COLO829 (cell line): Measurements from ENCODE around the gene SELENOW.
"Not testable (repeated sequence)": the region's sequence is repeated elsewhere in the genome, so short reads cannot be mapped to it uniquely, and the experiment has no call there.

ENCODE experiments used
- DNase-seq: peaks from one replicate; pipeline ENCODE4 v3.0.0; 2012; ENCODE audit warnings: low spot score

Gene SELENOW

DNA sequence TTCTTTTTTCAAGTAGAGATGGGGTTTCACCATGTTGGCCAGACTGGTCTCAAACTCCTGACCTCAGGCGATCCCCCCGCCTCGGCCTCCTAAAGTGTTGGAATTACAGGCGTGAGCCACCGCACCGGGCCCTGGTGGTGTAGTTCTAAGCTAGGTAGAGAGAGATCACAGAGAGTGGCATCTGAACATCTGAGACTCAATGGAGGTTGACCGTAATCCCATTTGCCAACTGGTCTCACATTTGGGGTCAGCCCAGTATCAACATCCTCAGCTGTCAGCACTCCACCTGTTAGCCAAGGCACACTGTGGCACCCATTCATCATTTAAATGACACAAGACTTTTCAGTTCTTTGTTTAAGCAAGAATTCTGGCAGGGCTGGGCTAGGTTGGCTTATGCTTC is 8.1 kb downstream of the SELENOW start:
- no peak for DNase-seq

DNA sequence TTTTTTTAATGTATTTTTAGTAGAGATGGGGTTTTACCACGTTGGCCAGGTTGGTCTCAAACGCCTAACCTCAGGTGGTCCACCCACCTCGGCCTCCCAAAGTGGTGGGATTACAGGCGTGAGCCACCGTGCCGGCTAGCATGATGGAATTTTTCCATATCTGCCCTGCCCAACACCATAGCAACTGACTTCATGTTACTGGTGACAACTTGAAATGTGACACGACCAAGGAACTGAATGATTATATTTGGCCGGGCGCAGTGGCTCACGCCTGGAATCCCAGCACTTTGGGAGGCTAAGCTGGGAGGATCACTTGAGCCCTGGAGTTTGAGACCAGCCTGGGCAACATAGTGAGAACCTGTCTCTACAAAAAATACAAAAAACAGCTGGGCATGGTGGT is 8.8 kb downstream of the SELENOW start:
- not testable (repeated sequence) for DNase-seq

DNA sequence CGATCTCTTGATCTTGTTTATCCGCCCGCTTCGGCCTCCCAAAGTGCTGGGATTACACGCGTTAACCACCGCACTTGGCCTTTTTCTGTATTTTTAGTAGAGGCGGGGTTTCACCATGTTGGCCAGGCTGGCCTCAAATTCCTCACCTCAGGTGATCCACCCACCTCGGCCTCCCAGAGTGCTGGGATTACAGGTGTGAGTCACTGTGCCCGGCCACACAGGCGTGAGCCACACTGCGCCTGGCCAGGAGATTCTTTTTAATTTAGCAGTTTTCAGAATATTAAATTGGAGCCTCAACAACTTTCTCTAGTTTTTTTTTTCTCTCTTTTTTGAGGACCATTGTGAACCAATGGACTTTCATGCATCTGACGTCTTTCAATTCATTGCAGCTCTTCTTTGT is 11.3 kb downstream of the SELENOW start:
- DNase-seq = not testable (repeated sequence)

DNA sequence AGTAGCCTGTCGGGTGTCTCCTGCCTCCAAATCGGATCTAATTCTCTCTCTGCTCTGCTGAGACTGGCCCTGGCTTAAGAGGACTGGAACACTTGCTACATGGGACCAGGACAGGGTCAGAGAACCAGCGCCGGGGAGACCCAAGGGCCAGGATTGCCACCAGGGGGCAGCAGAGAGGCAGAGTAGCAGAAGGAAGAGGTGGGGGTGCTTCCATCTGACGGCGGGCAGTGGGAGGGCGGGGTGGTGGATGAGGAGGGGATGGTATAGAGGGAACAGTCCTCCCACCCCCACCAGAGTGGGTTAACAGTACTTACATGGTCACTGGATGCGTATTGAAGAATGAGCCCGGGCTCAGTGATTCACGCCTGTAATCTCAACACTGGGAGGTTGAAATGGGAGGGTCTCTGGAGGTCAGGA is 11.9 kb downstream of the SELENOW start:
- DNase-seq = peak; percentile 75

DNA sequence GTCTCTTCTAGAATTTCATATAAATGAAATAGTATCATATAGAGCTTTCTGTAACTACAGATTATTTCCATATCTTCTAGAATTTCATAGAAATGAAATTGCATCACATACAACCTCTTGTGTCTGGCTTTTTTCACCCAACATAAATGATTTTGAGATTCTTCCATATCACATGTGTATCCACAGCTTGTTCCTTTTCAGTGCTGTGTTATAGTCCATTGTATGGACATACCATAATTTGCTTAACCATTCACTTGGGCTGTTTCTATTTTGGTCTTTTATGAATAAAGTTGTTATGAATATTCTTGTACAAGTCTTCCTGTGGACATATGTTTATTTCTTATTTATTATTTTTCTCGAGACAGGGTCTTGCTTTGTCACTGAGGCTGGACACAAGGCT is 14.1 kb downstream of the SELENOW start:
- no peak for DNase-seq

DNA sequence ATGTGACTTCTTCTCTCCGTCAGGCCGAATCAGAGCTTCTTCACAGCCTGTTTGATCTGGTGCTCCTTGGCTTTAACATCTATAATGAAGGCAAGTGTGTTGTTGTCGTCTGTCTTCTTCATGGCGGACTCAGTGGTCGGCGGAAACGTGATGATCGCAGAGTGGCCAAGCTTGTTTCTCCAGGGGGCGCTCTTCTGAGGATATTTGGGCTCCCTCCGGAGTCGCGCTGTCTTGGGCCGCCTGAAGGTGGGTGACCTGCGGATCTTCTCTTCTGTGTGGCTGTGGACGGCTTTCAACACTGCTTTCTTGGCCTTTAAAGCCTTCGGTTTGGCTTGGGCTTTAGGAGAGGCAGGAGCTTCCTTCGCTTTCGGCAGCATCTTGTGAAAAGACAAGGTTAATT is 16.0 kb downstream of the SELENOW start:
- DNase-seq = no peak

DNA sequence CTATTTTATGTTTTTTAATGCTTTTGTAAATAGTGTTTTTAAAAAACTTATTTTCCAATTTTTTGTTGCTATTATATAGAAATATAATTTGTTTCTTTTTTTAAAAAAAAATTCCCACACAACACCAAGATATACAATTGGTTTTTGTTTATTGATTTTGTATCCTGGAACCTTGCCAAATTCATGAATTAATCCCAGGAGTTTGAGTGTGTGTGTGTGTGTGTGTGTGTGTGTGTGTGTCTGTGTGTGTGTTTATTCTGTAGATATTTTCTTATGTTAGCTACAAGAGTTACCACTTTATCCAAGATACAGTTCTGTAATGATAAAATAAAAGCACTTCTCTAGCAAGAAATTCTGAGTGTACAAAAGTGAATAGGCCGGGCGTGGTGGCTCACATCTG is 18.3 kb downstream of the SELENOW start:
- no peak for DNase-seq

DNA sequence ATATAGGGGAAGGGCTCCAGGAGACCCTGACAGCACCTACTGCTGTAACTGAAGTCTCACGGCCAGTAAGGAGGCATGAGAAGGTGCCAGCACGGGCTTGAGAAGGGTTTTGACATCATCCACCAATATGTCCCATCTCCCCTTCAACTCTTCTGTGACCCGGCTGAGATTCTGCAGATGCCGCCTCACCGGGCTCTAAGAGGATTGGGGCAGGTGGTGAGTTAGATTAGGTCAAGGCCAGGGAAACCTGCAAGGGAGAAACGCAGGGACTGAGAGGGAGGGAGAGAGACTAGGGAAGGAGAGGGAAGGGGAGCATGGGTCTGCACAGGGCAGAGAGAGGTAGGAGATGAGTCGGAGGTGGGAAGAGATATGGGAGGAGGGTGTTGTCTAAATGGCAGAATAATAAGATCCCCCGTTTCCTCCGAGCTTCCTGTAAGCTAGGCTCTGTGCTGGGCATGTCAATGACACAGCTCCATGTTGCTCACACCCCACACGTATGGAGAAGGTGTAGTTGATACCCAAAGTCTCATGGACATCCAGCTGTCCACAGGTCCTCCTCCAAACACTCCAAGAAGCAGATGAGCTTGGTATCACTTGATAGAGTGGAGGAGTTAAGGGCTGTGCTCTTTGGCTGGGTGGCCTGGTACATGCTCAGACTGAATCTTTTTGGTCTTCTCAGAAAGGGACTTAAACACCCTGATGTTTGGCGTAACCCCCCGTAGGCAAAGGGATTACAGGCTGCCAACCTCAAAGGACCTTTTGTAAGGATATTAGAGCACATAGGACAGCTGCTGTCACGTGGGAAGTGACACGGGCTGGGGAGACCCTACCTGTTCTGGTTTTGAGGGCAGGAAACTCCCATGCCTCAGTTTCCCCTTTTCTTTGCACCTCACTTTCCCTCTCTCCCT is 19.7 kb downstream of the SELENOW start:
- DNase-seq = no peak

DNA sequence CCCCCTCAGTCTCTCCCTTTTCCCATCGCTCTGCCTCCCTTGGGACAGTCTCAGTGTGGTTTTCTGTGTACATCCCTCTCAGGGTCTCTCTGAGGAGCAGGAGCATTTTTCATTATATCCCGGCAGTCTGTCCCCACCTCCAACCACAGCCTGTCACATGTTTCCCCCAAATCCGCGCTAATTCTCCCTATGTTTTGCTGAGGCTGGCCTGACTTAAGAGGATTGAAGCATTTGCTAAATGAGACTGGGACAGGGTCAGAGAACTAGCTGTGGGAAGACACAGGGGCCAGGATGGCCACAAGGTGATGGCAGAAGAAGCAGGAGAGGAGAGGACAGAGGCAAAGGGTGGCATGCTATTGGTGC is 20.4 kb downstream of the SELENOW start:
- no peak for DNase-seq

DNA sequence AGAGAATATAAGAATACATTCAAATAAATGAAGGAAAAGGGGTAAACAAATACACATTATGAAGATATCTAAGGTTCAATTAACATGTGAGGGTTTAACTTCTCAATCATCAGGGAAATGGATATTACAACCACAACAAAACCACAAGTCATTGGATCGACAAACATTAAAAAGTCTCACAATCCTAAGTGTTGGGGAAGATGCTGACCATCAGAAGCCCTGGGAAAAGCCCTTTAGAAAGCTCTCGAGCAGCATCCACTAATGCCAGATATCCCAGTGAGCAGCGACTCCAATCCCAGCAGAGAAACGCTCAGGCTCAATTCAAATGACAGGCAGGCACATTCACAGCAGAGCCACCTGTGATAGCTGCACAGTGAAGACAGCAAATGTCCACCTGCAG is 22.8 kb downstream of the SELENOW start:
- DNase-seq = no peak

DNA sequence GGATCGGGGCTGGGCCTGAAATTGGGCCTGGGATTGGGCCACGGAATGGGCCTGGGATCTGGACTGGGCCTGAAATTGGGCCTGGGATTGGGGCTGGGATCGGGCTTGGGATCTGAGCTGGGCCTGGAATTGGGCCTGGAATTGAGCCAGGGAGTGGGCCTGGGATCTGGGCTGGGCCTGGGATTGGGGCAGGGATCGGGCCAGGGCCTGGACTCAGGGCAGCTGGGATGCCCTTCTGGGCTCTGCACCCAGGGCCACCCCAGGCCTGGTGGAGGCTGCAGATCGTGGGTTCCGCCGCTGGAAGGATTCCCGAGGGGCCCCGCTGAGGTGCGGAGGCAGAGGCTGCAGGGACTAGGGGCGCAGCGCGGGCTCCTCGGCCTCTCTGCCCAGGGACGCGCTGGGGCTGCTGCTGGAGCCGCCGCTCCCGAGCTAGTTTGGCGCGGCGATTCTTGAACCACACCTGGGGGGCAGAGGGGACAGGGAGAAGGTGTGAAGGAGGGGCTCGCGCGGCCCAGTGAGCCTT is 24.1 kb downstream of the SELENOW start:
- DNase-seq = no peak

DNA sequence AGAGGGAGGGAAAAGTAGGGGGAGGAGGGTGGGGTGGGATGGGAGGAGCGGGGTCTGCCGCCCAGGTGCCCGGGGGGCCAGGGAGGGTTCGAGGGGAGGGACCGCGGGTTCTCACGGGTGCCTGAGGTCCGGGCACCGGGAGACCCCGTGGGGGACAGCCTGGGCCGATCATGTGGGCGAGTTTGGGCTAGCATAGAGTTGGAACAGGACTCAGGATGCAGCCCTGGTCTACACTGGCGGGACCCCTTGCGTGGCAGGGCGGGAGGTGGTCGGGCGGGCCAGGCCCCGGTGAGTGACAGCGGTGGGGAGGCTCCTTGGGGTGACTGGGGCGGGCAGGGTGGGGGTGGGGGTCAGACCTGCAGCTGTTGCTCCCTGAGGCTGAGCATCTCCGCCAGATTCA is 24.6 kb downstream of the SELENOW start:
- not testable (repeated sequence) for DNase-seq

DNA sequence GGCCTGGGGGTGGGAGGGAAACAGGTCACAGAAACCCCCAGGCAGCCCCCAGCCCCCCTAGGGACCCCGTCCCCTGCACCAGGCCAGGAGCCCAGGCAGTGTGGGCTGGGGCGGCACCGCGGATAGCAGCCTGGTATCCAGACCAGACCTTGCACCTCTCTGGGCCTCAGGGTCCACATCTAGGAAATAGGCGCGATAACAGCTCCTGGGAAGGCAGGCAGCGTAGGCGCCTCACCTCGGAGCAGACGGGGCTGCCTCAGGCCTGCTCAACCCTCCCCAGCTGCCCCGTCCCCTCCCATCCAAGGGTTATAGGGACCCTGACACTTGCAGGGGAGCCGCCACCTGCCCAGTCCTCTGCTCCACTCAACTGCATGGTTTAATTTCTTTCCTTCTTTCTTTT is 25.2 kb downstream of the SELENOW start:
- DNase-seq = not testable (repeated sequence)

DNA sequence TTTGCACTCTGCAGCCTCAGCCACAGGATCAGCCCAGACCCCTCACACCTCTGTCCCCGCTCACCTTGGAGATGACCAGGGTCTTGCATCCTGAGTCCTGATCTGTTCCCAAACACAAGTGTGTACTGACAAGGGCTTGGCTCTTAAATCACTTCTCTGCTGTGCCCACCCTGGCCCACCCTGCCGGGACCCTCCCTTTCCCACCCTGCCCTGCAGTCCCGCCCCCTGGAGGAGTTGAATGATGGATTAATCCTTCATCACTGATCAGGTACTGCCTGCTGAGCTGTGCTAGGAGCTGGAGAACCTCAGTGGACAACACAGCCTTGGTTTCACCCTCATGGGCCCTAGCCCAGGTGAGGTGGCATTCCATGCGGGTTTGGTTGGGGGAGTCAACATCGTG is 25.9 kb downstream of the SELENOW start, which contains the start of gene TPRX1:
TPRX1 (minus strand) TSS at position 101 of the 400 bp plus-strand sequence; CDS start at position 89, 12 bp downstream.
- DNase-seq = not testable (repeated sequence)

DNA sequence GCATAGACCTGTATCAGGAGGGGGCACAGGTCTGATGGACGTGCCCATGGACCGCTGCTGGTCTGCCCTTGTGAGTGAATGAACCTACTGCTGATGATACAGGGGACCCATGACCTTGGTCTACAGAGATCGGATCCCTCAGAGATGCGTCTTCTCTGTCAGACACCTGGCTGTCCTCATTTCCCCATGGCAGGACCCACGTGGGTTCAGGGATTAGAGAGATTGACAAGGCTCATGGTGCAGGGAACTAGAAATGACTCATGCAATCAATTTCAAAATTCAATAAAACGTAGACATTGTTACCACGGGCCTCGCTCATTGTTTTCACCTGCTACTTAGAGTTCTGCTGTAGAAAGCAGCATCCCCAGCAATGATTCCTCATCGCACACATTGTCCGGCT is 26.8 kb downstream of the SELENOW start:
- no peak for DNase-seq

DNA sequence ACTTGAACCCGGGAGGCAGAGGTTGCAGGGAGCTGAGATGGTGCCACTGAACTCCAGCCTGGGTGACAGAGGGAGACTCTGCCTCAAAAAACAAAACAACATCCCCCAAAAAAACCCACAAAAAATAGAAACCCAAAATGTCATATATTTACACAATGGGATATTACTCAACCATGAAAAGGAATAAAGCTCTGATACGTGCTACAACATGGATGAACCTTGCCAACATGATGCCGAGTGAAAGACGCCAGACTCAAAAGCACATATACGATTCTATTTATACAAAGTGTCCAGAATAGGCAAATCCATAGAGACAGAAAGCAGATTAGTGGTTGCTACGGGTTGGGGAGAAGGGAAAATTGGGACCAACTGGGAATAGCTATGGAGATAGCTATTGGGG is 27.9 kb downstream of the SELENOW start:
- DNase-seq = no peak

DNA sequence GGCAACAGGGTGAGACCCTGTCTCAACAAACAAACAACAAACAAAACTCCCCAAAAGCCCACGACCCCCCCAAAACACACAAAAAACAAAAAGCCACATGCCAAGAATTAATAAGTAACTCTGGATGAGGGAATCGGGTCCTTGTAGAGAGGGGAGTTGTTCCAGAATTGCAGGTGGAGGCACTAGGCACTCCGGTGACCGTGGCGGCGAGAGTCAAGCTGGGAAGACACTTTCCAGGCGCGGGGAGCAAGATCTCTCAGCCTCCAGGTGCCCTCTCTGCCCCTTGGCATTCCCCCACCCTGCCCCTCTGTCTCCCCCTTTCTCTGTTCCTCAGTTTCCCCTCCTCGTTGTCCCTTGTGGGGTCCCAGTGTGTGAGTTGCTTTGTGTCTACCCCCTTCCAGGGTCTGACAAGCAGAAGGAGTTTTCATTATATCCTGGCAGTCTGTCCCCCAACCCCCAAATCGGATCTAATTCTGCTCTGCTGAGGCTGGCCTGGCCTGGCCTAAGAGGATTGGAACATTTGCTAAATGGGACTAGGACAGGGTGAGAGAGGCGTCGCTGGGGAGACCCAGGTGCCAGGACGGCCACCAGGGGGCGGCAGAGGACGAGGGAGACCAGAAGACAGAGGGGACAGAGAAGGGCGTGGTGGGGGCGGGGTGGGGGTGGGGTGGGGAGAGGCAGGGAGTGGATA is 34.9 kb downstream of the SELENOW start:
- DNase-seq = peak; percentile 40

DNA sequence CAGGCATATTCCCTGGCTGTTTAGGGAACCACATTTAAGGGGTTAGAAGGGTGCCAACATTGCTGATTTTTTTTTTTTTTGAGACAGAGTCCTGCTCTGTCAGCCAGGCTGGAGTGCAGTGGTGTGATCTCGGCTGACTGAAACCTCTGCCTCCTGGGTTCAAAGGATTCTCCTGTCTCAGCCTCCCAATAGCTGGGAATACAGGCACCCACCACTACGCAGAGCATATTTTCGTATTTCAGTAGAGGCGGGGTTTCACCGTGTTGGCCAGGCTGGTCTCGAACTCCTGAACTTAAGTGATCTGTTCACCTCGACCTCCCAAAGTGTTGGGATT is 35.5 kb downstream of the SELENOW start:
- no peak for DNase-seq

DNA sequence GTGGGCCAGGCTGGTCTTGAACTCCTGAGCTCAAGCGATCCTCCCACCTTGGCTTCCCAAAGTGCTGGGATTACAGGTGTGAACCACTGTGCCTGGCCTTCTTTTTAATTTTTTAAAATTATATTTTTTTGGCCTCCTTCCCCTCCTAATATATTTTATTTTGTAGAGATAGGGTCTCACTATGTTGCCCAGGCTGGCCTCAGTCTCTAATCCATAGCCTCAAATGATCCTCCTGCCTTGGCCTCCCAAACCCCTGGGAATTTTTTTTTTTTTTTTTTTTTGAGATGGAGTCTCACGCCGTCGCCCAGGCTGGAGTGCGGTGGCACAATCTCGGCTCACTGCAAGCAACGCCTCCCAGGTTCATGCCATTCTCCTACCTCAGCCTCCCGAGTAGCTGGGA is 37.8 kb downstream of the SELENOW start:
- DNase-seq = not testable (repeated sequence)

DNA sequence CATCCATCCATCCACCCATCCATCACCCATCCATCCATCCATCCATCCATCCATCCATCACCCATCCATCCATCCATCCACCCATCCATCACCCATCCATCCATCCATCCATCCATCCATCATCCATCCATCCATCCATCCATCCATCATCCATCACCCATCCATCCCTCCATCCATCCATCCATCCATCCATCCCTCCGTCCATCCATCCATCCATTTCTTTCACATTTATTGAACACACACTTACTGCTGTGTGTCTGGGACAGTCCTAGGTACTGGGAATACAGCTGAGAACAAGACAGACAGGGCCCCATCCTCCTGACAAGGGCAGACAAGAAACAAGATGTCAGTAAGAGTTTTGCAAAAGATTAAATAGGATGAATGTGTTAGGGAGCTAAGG is 39.7 kb downstream of the SELENOW start:
- not testable (repeated sequence) for DNase-seq

DNA sequence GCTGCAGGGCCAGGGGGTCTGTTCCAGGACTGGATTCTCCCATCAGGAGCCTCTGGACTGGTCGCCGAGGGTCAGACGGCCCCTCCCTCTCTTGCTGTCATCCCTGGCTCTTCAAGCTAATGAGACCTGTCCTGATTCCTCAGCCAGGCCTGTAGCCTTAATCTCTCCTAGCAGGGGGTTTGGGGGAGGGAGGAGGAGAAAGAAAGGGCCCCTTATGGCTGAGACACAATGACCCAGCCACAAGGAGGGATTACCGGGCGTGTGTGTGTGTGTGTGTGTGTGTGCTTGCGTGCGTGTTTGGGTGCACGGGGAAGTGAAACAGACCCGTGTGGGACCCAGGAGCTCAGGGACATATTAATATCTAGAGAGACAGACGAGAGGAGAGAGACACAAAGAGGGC is 41.4 kb downstream of the SELENOW start:
- DNase-seq = no peak

DNA sequence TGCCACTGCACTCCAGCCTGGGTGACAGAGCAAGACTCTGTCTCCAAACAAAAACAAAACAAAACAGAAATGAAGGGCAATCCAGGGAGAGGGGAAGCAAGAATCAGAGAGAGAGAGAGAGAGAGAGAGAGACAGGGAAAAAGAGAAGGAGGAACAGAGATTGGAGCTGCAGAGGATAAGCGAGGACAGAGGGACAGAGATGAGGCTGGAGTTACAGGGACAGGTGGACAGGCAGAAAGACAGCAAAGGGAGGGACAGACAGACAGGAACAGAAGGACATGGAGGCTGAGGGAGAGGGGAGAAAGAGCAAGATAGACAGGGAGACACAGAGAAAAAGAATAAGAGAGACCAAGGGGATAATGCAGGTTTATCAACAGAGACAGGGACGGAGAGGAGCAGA is 41.9 kb downstream of the SELENOW start:
- DNase-seq = no peak

DNA sequence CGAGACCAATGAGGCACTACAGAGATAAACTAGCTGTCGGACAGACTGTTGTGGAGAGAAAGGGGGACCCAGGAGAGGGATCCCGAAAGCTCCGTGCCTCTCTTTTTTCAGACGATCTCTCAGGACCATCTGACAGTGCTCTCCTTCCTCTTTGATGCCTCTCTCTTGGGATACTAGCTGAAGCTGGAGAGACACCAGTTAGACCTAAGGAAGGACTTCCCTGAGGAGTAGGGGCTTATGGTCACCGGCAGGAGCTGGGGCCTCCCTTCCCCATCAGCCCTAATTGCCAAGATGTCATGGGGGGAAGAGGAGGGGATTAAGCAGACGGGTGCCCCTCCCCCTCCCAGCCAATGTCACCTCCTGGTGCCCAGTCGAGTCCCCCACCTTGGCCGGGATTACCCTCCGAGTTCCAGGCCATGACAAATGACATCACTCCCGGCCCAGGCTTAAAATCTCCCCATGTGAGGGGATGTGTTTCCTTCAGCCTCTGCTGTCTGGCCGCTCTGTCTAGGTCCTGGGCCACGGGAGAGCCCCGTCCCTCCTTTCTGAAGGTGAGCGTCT is 43.0 kb downstream of the SELENOW start, which contains the start of gene CRX:
CRX (plus strand) TSS at position 478 of the 561 bp plus-strand sequence. CDS start 12,507 bp downstream, outside the sequence.
- DNase-seq = no peak
